ENCODE data around the gene ZNF330.
"Not testable (repeated sequence)": the region's sequence is repeated elsewhere in the genome, so short reads cannot be mapped to it uniquely, and the experiment has no call there.

DNA sequence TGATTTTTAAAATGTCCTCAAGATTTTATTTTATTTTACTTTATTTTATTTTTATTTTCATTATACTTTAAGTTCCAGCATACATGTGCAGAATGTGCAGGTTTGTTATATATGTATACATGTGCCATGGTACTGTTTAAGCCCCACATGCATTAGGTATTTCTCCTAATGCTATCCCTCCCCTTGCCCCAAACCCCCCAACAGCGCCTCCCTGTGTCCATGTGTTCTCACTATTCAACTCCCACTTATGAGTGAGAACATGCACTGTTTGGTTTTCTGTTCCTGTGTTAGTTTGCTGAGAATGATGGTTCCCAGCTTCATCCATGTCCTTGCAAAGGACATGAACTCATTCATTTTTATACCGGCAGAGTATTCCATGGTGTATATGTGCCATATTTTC lies 37.2 kb upstream of the ZNF330 start:
- TF ChIP-seq CTCF (conservative IDR thresholded peaks at IDR 0.05); ZFX (IDR thresholded peaks at IDR 0.05): not testable (repeated sequence)

All from C4-2B (cell line).